H9 (cell line): ENCODE data around the gene FAM174B. TPM values are rescaled to one million over a fixed set of nuclear protein-coding genes. Genes with fewer than 3 reads are reported as not detected.

Experiments
- DNase-seq: peaks from one replicate; pipeline ENCODE4 v3.0.0-alpha.2; 2017
- H2AFZ ChIP-seq: one replicate; pipeline ENCODE4 v1.6.1; 2013; ENCODE audit warnings: mild to moderate bottlenecking, low read length, control low read depth, moderate library complexity
- H2AK5ac ChIP-seq: 2 replicates; pipeline ENCODE4 v1.6.1; 2013; ENCODE audit warnings: low read length, control low read depth, mixed read lengths; ENCODE audit not compliant: insufficient read length
- H2BK120ac ChIP-seq: one replicate; pipeline ENCODE4 v1.6.1; 2013; ENCODE audit warnings: low read depth, mild to moderate bottlenecking, low read length, control low read depth, inconsistent platforms; ENCODE audit not compliant: poor library complexity, severe bottlenecking
- H2BK12ac ChIP-seq: 2 replicates; pipeline ENCODE4 v1.6.1; 2013; ENCODE audit warnings: low read length, control low read depth, mixed read lengths, low read depth; ENCODE audit not compliant: insufficient read length
- H2BK15ac ChIP-seq: 2 replicates; pipeline ENCODE4 v1.6.1; 2013; ENCODE audit warnings: low read depth, low read length, control low read depth
- H2BK20ac ChIP-seq: one replicate; pipeline ENCODE4 v1.6.1; 2013; ENCODE audit warnings: low read depth, mild to moderate bottlenecking, low read length, control low read depth, inconsistent platforms; ENCODE audit not compliant: poor library complexity, severe bottlenecking
- H2BK5ac ChIP-seq: 2 replicates; pipeline ENCODE4 v1.6.1; 2013; ENCODE audit warnings: low read length, control low read depth, mixed read lengths; ENCODE audit not compliant: insufficient read length
- H3K14ac ChIP-seq: 2 replicates; pipeline ENCODE4 v1.6.1; 2013; ENCODE audit warnings: low read length, control low read depth; ENCODE audit not compliant: insufficient read depth
- H3K18ac ChIP-seq: 2 replicates; pipeline ENCODE4 v1.6.1; 2013; ENCODE audit warnings: low read depth, mild to moderate bottlenecking, mixed read lengths, low read length, control low read depth; ENCODE audit not compliant: insufficient read length
- H3K23ac ChIP-seq: 2 replicates; pipeline ENCODE4 v1.6.1; 2013; ENCODE audit warnings: low read length, control low read depth, mixed read lengths, low read depth; ENCODE audit not compliant: insufficient read length
- H3K23me2 ChIP-seq: 2 replicates; pipeline ENCODE4 v1.6.1; 2013; ENCODE audit warnings: low read depth, mild to moderate bottlenecking, mixed read lengths, low read length, control low read depth; ENCODE audit not compliant: insufficient read length, poor library complexity, severe bottlenecking
- H3K27ac ChIP-seq: 2 replicates; pipeline ENCODE4 v1.5.1; 2013; ENCODE audit warnings: low read length, control low read depth, mixed read lengths, low read depth; ENCODE audit not compliant: insufficient read length
- H3K27me3 ChIP-seq: 2 replicates; pipeline ENCODE4 v1.6.1; 2013; ENCODE audit warnings: low read length, control low read depth, inconsistent platforms; ENCODE audit not compliant: insufficient read depth
- H3K4ac ChIP-seq: 2 replicates; pipeline ENCODE4 v1.6.1; 2013; ENCODE audit warnings: low read depth, mild to moderate bottlenecking, control low read depth, inconsistent platforms, low read length, moderate library complexity
- H3K4me1 ChIP-seq: 2 replicates; pipeline ENCODE4 v1.6.1; 2013; ENCODE audit warnings: low read length, control low read depth, inconsistent platforms; ENCODE audit not compliant: insufficient read depth
- H3K4me2 ChIP-seq: 2 replicates; pipeline ENCODE4 v1.6.1; 2013; ENCODE audit warnings: low read length, control low read depth, mixed read lengths; ENCODE audit not compliant: insufficient read length, insufficient read depth
- H3K56ac ChIP-seq: 2 replicates; pipeline ENCODE4 v1.6.1; 2013; ENCODE audit warnings: low read depth, mild to moderate bottlenecking, mixed read lengths, low read length, control low read depth; ENCODE audit not compliant: insufficient read length
- H3K79me1 ChIP-seq: 2 replicates; pipeline ENCODE4 v1.6.1; 2013; ENCODE audit warnings: low read depth, mild to moderate bottlenecking, moderate library complexity, low read length, control low read depth, inconsistent platforms; ENCODE audit not compliant: insufficient read depth, poor library complexity, severe bottlenecking
- H3K79me2 ChIP-seq: 2 replicates; pipeline ENCODE4 v1.6.1; 2013; ENCODE audit warnings: low read length, control low read depth, inconsistent platforms; ENCODE audit not compliant: insufficient read depth
- H3K9ac ChIP-seq: 2 replicates; pipeline ENCODE4 v1.6.1; 2013; ENCODE audit warnings: low read length, control low read depth, mixed read lengths; ENCODE audit not compliant: insufficient read length; ENCODE audit errors: extremely low read depth
- H3K9me3 ChIP-seq: one replicate; pipeline ENCODE4 v1.6.1; 2013; ENCODE audit warnings: low read depth, low read length, inconsistent platforms; ENCODE audit not compliant: control insufficient read depth
- H3T11ph ChIP-seq: one replicate; pipeline ENCODE4 v1.6.1; 2013; ENCODE audit warnings: mild to moderate bottlenecking, low read length, control low read depth, inconsistent platforms
- H4K20me1 ChIP-seq: one replicate; pipeline ENCODE4 v1.6.1; 2013; ENCODE audit not compliant: control insufficient read depth, insufficient read length, insufficient read depth
- H4K5ac ChIP-seq: 2 replicates; pipeline ENCODE4 v1.6.1; 2013; ENCODE audit warnings: low read depth, mild to moderate bottlenecking, mixed read lengths, low read length, control low read depth; ENCODE audit not compliant: insufficient read length
- H4K8ac ChIP-seq: replicated peaks from 2 replicates; pipeline ENCODE4 v1.6.1; 2013; ENCODE audit warnings: low read length, control low read depth, mixed read lengths, low read depth; ENCODE audit not compliant: insufficient read length
- H4K91ac ChIP-seq: 2 replicates; pipeline ENCODE4 v1.6.1; 2013; ENCODE audit warnings: low read depth, mild to moderate bottlenecking, moderate library complexity, mixed read lengths, low read length, control low read depth; ENCODE audit not compliant: insufficient read length
- H3K27ac Mint-ChIP-seq, 3 experiments: 2 replicates in 2 of 3; 3 replicates in 1 of 3; pipeline ENCODE4 v1.8.0; 2020 to 2021; ENCODE audit warnings: mixed read lengths in 3 of 3, mild to moderate bottlenecking in 1 of 3, moderate library complexity in 1 of 3
- H3K27me3 Mint-ChIP-seq: 2 replicates; pipeline ENCODE4 v1.8.0; 2021; ENCODE audit warnings: low read depth, mild to moderate bottlenecking, moderate library complexity, mixed read lengths
- H3K36me3 Mint-ChIP-seq, 3 experiments: 2 replicates in 2 of 3; 3 replicates in 1 of 3; pipeline ENCODE4 v1.8.0; 2020 to 2021; ENCODE audit warnings: low read depth in 3 of 3, mixed read lengths in 3 of 3; ENCODE audit not compliant: insufficient read depth in 1 of 3
- H3K4me1 Mint-ChIP-seq, 2 experiments: 2 replicates each; pipeline ENCODE4 v1.8.0; 2020; ENCODE audit warnings: mixed read lengths in 2 of 2
- H3K4me3 Mint-ChIP-seq, 2 experiments: 2 replicates in 1 of 2; 3 replicates in 1 of 2; pipeline ENCODE4 v1.8.0; 2020 to 2021; ENCODE audit warnings: mild to moderate bottlenecking in 2 of 2, mixed read lengths in 2 of 2, moderate library complexity in 1 of 2
- H3K9me3 Mint-ChIP-seq, 2 experiments: 2 replicates in 1 of 2; 3 replicates in 1 of 2; pipeline ENCODE4 v1.8.0; 2020; ENCODE audit warnings: mild to moderate bottlenecking in 2 of 2, mixed read lengths in 2 of 2, moderate library complexity in 1 of 2
- WGBS: extraction: QIAGEN DNeasy Blood & Tissue Kit; methylation state at CpG from one replicate; pipeline ENCODE4 v1.1.7; 2013; ENCODE audit warnings: missing lambda C conversion rate, low lambda C conversion rate, mixed read lengths; ENCODE audit not compliant: insufficient read length; ENCODE audit errors: extremely low coverage; 5-methylcytosine and 5-hydroxymethylcytosine counted together
- total RNA-seq: library from RNA; stranded (reverse); gene quantifications from 2 replicates; pipeline ENCODE4 v1.2.1, GENCODE V29; 2021
- TF ChIP-seq, protein P1 (sequence below): fragments of 200-600 bp; sonication (generic); conservative IDR thresholded peaks from 3 replicates; pipeline ENCODE4 v1.8.0; 2021; ENCODE audit warnings: antibody characterized with exemption, mild to moderate bottlenecking

FAM174B gene
- total RNA-seq, 1 experiment from 2014 or later = 38.0 TPM

DNA sequence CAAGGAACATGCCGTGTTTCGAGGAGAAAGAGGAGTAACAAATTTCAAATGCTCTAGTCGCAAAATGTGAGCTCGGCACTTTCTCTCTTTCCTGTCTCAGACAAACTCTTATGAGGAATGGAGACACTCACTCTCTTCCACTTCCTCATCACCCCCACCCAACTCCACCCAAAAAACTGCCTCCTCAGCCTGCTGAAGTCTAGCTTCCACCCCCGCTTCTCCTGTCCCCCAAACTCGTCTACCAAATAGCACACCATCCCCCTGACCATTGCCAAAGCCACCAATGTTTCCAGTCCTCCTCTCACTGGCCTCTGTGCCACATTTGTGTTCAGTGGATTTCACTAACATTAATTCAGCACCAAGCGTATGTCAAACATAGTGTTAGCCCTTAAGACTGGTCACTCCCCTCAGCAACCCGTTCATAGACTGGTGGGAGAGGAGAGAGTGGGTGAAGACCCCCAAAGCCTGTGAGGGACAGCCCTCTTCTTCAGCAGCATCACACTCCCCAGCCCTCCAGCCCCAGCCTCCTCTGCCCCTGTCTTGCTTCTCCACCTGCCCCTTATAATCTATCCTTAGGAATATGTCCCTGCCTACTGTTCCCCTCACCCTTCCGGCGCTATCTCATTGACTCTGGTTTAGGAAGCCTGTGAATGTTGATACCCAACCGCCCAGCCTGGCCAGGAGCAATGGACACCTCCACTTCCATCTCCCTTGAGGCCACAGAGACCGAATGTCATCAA, 77.3 kb downstream of the FAM174B start:
- Histone ChIP-seq H2AK5ac (no peak overlapping the region), H3K79me2 (no peaks in the 10 kb centered on the region), H2BK5ac (no peak overlapping the region), H4K8ac (no peak overlapping the region), H2BK120ac (no peak overlapping the region), H3K23me2 (no peaks in the 10 kb centered on the region), H3K9ac (no peak overlapping the region), H2BK20ac (no peak overlapping the region), H3K4ac (no peak overlapping the region), H4K5ac (no peak overlapping the region), H3K23ac (no peak overlapping the region), H3K4me2 (no peak overlapping the region), H3K18ac (no peak overlapping the region), H3K14ac (no peak overlapping the region), H3K56ac (no peak overlapping the region), H2AFZ (no peak overlapping the region), H3K79me1 (no peaks in the 10 kb centered on the region), H4K91ac (no peak overlapping the region), H2BK12ac (no peak overlapping the region), H3K27me3 (no peaks in the 10 kb centered on the region), H3K4me1 (no peaks in the 10 kb centered on the region), H4K20me1 (no peaks in the 10 kb centered on the region), H3T11ph (no peak overlapping the region), H2BK15ac (no peak overlapping the region), H3K27ac (no peak overlapping the region), H3K9me3 (no peaks in the 10 kb centered on the region)
- Mint-ChIP-seq H3K27me3 (peaks cover 14% of the 10 kb centered on the region), H3K4me3 (no peak overlapping the region), H3K27ac (peak overlapping the region in 1 of 3 experiments; percentile 2; a peak in 2 of 7 replicates), H3K4me1 (peaks cover 2% of the 10 kb centered on the region in 2 experiments; a peak in 2 of 4 replicates), H3K36me3 (no peaks in the 10 kb centered on the region; a peak in 1 of 7 replicates), H3K9me3 (no peaks in the 10 kb centered on the region; a peak in 2 of 5 replicates)
- TF ChIP-seq, protein P1, sequence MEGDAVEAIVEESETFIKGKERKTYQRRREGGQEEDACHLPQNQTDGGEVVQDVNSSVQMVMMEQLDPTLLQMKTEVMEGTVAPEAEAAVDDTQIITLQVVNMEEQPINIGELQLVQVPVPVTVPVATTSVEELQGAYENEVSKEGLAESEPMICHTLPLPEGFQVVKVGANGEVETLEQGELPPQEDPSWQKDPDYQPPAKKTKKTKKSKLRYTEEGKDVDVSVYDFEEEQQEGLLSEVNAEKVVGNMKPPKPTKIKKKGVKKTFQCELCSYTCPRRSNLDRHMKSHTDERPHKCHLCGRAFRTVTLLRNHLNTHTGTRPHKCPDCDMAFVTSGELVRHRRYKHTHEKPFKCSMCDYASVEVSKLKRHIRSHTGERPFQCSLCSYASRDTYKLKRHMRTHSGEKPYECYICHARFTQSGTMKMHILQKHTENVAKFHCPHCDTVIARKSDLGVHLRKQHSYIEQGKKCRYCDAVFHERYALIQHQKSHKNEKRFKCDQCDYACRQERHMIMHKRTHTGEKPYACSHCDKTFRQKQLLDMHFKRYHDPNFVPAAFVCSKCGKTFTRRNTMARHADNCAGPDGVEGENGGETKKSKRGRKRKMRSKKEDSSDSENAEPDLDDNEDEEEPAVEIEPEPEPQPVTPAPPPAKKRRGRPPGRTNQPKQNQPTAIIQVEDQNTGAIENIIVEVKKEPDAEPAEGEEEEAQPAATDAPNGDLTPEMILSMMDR = no peak
- peak; percentile 7 for DNase-seq
- no CpG with 5 or more reads among the region's 12 CpGs for WGBS
